Renal pelvis (tissue), 12 donors: ENCODE measurements around the gene SAMD7. TPM values are rescaled to one million over a fixed set of nuclear protein-coding genes. Genes with fewer than 3 reads are reported as not detected.

ENCODE experiments used
- DNase-seq: peaks from one replicate; pipeline ENCODE4 v3.0.0-alpha.2; 2013
- long read RNA-seq, 16 experiments: transcript quantifications; one replicate each; lab custom pipeline, GENCODE V29; 2026
- polyA plus RNA-seq, 3 donors: library from polyadenylated mRNA; unstranded; fragments of 120-200 nt; gene quantifications; one replicate each; pipeline ENCODE4 v1.2.1, GENCODE V29; 2013; ENCODE audit not compliant: insufficient read length in 3 of 3

SAMD7 gene
- polyA plus RNA-seq, result not detected
- long read RNA-seq, donor 1, result 0 reads
- long read RNA-seq, donor 2, result 0 reads
- long read RNA-seq, donor 3, result 0 reads
- long read RNA-seq, donor 4, result 0 reads
- long read RNA-seq, donor 5, result 0 reads
- long read RNA-seq, donor 6, result 0 reads
- long read RNA-seq, donor 7, result 0 reads
- long read RNA-seq, donor 8, result 0 reads
- long read RNA-seq, donor 9, result 0 reads
- long read RNA-seq, donor 10, result 0 reads
- long read RNA-seq, donor 11, result 0 reads
- long read RNA-seq, donor 12, result 0 reads
- long read RNA-seq, donor 13, result 0 reads
- long read RNA-seq, donor 14, result 0 reads
- long read RNA-seq, donor 15, result 0 reads
- long read RNA-seq, donor 16, result 0 reads

GRCh38 chr3:169911272-169911671 is at the start of gene SAMD7:
Gene SAMD7, plus strand, starts transcription at chr3:169911572. Its CDS starts 7,927 bp downstream, at chr3:169919499.
- DNase-seq, result no peak

- no peak for DNase-seq
Observed at GRCh38 chr3:169861871-169862270, 49.5 kb upstream of the SAMD7 start.

GRCh38 chr3:169863458-169863899 is 47.9 kb upstream of the SAMD7 start:
- peak; percentile 69 for DNase-seq

- no peak for DNase-seq
Observed at GRCh38 chr3:169864270-169864669, 47.1 kb upstream of the SAMD7 start.

- no peak for DNase-seq
Observed at GRCh38 chr3:169865176-169865767, 46.1 kb upstream of the SAMD7 start.

GRCh38 chr3:169867584-169868210 is 43.7 kb upstream of the SAMD7 start:
- DNase-seq, result no peak

- DNase-seq, result no peak
Observed at GRCh38 chr3:169868369-169868768, 43.0 kb upstream of the SAMD7 start.

- DNase-seq, result peak; percentile 33
Observed at GRCh38 chr3:169869484-169870220, 41.7 kb upstream of the SAMD7 start, which contains the start of gene LRRC31. Gene LRRC31, minus strand, starts transcription at chr3:169869935. Its CDS starts 128 bp downstream, at chr3:169869807.

- DNase-seq, result no peak
Observed at GRCh38 chr3:169871129-169871886, 40.1 kb upstream of the SAMD7 start.

GRCh38 chr3:169879013-169879557 is 32.3 kb upstream of the SAMD7 start:
- DNase-seq, result no peak

- DNase-seq, result no peak
Observed at GRCh38 chr3:169879845-169880575, 31.4 kb upstream of the SAMD7 start.

GRCh38 chr3:169880576-169881250 is 30.7 kb upstream of the SAMD7 start:
- DNase-seq, result no peak

- no peak for DNase-seq
Observed at GRCh38 chr3:169886671-169887070, 24.7 kb upstream of the SAMD7 start.

- DNase-seq, result no peak
Observed at GRCh38 chr3:169891886-169892285, 19.5 kb upstream of the SAMD7 start.

- DNase-seq, result no peak
Observed at GRCh38 chr3:169894110-169894509, 17.3 kb upstream of the SAMD7 start.

- no peak for DNase-seq
Observed at GRCh38 chr3:169895072-169895471, 16.3 kb upstream of the SAMD7 start.

GRCh38 chr3:169897284-169897683 is 14.1 kb upstream of the SAMD7 start:
- no peak for DNase-seq

GRCh38 chr3:169901453-169901852 is 9.9 kb upstream of the SAMD7 start:
- no peak for DNase-seq

GRCh38 chr3:169905404-169905803 is 6.0 kb upstream of the SAMD7 start:
- DNase-seq, result no peak

GRCh38 chr3:169907476-169907875 is 3.9 kb upstream of the SAMD7 start:
- DNase-seq, result no peak
